Stimulated activated CD8-positive, alpha-beta memory T cell treated with anti-CD3 and anti-CD28 coated beads, Interleukin-7, amount 100 ng/mL, for 4 hours (primary cell): Measurements from ENCODE around the gene GCNT3.

ENCODE experiments used
- DNase-seq, 2 donors: peaks; one replicate each; pipeline ENCODE4 v3.0.0-alpha.2; 2020; ENCODE audit warnings: low read depth in 2 of 2

GCNT3 gene

GRCh38 chr15:59611276-59612260 lies at the start of gene GCNT3:
GCNT3 (plus strand) TSS chr15:59611783; CDS start chr15:59618239, 6,456 bp downstream.
- no peak for DNase-seq

GRCh38 chr15:59562448-59563186 lies 49.0 kb upstream of the GCNT3 start:
- no peak for DNase-seq

GRCh38 chr15:59565299-59565698 lies 46.3 kb upstream of the GCNT3 start:
- DNase-seq: no peak

- no peak for DNase-seq
These were observed 44.3 kb upstream of the GCNT3 start for GRCh38 chr15:59567324-59567723.

- no peak for DNase-seq
These were observed 42.1 kb upstream of the GCNT3 start for GRCh38 chr15:59569477-59569876.

GRCh38 chr15:59570315-59570714 lies 41.3 kb upstream of the GCNT3 start:
- DNase-seq: no peak

- no peak for DNase-seq
These were observed 40.0 kb upstream of the GCNT3 start for GRCh38 chr15:59571606-59572005.

- DNase-seq: no peak
These were observed 28.5 kb upstream of the GCNT3 start for GRCh38 chr15:59583088-59583487.

- no peak for DNase-seq
These were observed 24.3 kb upstream of the GCNT3 start for GRCh38 chr15:59587085-59587826.

GRCh38 chr15:59590027-59590426 lies 21.6 kb upstream of the GCNT3 start:
- no peak for DNase-seq

GRCh38 chr15:59591356-59591755 lies 20.2 kb upstream of the GCNT3 start:
- no peak for DNase-seq

- DNase-seq: no peak
These were observed 17.1 kb upstream of the GCNT3 start for GRCh38 chr15:59594493-59594942.

GRCh38 chr15:59594991-59595390 lies 16.6 kb upstream of the GCNT3 start:
- no peak for DNase-seq

- no peak for DNase-seq
These were observed 16.1 kb upstream of the GCNT3 start for GRCh38 chr15:59595434-59595915.

- no peak for DNase-seq
These were observed 14.9 kb upstream of the GCNT3 start for GRCh38 chr15:59596640-59597039.

GRCh38 chr15:59598461-59598860 lies 13.1 kb upstream of the GCNT3 start:
- DNase-seq: no peak

GRCh38 chr15:59605994-59606393 lies 5.6 kb upstream of the GCNT3 start:
- no peak for DNase-seq

GRCh38 chr15:59609730-59610712 lies 1.6 kb upstream of the GCNT3 start:
- no peak for DNase-seq

- DNase-seq: no peak
These were observed 2.6 kb downstream of the GCNT3 start for GRCh38 chr15:59614153-59614552.

GRCh38 chr15:59615661-59616060 lies 4.1 kb downstream of the GCNT3 start:
- no peak for DNase-seq

GRCh38 chr15:59616379-59616778 lies 4.8 kb downstream of the GCNT3 start:
- no peak for DNase-seq
